GM04504 (cell line): ENCODE results near the gene CIAO3.
A peak's percentile ranks its signal among the peaks of the same experiment; 100 is the strongest.

ENCODE experiments used
- DNase-seq: peaks from one replicate; pipeline ENCODE4 v3.0.0-alpha.2; 2012; ENCODE audit warnings: low read depth

Gene CIAO3

DNA sequence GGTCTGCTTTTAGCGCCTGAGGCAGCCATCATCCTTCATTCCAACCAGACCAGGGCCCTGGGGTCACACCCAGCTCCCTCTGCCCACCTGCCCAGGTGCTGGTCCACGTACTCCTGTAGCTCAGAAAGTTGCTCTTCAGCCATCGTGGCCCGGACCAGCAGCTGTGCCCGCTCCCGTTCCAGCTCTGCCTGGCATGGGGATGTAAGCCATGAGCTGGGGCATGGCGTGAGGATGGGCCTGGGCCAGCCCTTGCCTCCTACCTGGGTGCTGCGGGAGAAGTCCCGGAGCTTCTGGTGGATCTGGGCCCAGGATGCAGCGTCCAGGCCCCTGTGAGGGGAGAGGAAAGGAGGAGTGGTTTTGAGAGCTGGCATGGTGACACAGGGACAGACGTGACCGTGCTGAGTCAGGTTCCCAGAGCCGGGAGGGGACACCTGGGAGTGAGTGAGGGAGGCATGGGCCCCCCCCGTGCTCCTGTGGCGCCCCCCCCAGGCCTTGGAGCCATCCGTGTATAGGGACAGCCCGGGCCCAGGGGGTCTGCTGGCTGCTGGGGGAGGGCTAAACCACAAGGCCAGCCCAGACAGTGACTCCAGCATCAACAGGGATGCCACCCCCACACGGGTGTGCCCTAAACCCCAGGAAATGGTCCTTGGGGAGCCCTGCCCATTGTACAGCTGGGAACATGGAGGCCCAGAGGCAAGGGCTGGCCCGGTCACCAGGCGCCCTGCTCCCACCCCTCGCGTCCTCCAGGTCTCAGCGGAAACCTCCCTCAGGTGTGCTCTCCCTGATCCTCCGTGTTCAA lies 17.8 kb downstream of the CIAO3 start:
- DNase-seq: no peak

DNA sequence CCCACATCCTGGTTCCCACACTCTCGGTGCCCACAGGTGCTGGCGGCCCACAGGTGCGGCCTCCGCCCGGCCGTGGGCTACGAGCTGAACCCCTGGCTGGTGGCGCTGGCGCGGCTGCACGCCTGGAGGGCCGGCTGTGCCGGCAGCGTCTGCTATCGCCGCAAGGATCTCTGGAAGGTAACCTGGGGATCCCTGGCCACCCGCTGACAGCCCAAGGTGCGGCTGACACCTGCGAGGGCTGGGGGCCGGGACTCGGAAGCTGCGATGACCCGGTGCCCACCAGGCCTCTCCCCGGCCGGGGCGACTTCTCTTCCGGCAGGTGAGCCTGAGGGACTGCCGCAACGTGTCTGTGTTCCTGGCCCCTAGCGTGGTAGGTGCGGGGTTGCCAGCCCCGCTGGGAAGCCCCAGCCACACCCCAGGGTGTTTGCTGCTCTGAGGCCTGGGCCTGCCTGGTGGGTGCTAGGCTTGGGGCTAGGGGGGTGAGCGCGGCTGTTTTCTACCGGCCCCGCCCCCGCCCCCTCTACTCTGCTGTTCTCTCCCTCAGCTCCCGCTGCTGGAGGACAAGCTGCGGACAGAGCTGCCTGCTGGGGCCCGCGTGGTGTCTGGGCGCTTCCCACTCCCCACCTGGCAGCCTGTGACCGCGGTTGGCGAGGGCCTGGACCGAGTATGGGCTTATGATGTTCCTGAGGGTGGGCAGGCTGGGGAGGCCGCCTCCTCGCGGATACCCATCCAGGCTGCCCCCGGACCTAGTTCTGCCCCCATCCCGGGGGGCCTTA lies 18.8 kb downstream of the CIAO3 start:
- DNase-seq: no peak

DNA sequence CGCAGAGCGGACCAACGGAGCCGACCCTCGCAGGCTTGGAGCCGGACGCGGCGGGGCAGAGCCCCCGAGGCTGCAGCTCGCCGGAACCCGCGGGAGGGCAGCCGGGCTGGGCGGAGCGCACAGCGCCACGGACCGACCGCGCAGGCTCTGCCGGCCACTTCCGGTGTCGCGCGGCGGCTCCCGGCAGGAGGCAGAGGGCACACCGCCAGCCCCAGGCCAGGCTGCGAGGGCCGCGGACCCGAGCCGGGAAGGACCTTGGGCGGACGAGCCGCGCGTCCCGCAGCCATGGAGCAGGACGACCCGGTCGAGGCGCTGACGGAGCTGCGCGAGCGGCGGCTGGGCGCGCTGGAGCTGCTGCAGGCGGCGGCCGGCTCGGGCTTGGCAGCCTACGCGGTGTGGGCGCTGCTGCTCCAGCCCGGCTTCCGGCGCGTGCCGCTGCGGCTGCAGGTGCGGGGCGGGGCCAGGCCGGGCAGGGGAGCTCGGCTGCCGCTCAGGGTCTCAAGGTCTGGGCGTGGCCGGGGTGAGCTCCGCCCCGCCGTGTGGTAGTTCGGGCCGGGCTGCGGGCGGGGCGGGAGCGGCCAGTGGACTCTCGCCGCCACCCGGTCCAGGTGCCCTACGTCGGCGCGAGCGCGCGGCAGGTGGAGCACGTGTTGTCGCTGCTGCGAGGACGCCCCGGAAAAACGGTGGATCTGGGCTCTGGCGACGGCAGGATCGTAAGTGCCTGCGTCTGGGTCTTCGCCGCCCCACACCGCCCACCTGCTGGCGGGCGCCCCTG lies 19.6 kb downstream of the CIAO3 start, which contains the start of gene ANTKMT:
TSS of gene ANTKMT (plus strand) at position 157 of the 775 bp plus-strand sequence. CDS start at position 286, 129 bp downstream.
- no peak for DNase-seq

DNA sequence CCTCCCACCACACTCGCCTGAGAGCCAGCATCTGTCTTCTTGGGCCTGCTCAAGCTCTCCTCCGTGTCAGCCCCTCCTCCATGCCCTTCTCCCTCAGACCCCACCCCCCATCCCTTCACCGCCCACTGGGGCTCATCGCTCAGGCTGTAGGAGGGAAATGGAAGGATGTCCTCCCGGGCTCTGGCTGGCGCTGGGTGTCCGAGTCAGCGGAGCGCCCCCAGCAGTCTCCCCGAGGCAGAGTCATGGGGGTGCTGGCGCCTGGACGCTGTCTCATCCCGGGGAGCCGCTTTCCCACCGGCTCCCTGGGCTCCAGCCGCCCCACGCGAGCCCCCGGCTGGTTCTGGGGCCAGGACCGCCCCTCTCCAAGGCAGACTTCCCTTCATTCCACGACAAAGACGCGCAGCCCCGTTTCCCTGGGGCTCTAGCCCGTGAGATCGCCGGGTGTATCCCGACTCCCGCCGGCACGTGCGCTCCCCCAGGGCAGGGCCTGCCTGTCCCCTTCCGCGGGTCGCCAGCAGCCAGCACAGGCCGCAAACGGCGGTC lies 20.3 kb downstream of the CIAO3 start:
- no peak for DNase-seq

DNA sequence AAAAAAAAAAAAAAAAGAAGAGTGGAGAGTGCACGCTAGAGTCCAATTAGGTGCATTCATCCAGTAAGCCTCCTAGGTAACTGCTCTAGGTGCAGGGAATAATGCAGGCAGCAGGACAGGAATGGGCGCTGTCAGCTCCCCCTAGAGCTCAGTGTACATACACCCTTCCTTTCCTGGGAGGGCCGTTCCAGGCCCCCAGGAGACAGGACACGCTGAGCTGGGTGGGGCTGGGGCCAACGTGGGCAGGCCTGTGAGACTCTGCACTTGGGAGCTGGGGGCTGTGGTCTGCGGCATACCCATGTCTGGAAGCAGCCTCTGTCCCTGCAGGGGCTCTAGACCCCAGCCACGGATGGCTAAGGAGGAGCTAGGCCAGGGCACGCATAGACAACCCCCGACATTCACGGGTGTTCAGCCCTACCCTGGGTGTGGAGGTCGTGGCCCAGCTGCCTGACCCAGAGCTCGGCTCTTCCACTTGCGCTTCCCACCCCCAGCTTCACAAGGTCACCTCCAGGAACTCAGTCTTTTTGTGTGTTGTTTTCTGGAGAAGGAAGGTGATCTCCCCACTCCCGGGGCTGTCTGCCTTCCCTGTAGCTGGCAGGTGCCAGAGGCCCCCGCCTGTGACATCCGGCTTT lies 20.9 kb downstream of the CIAO3 start:
- DNase-seq: no peak

DNA sequence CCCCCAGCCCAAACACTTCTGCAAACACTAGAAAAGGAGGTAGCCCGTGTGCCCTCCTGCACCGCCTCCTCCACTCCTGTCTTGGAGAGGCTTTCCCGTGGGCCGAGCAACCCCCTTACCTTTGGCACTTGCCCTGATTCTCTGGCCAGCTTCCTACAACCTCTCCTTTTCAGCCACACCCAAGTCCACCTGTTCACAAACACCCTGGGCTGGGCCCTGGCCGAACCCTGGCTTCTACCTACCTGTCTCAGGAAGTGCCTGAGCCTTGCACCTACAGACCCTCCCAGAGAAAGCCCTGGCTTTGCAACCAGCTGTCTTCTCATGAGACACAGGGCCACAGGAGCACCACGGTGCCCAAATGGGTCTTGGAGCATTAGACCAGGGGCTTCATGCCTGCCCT lies 21.9 kb downstream of the CIAO3 start:
- no peak for DNase-seq

DNA sequence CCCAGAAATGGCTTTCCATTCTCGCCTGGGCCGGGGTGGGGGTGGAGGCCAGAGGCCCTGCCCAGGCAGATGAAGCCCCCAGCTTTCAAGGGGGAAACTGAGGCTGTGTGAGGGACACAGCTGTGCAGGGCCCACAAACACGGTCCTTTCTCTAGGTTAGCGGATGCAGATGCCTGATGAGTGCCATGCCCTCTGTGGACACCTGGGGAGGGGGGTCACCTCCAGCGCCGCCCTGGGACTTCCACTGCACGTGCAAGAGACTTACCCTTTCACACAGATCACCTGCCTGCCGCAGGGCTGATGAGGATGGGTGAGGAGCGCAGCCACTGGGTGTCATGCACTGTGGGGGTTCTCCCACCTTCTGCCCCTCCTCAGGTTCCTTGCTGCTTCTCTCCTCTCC lies 22.4 kb downstream of the CIAO3 start:
- no peak for DNase-seq

DNA sequence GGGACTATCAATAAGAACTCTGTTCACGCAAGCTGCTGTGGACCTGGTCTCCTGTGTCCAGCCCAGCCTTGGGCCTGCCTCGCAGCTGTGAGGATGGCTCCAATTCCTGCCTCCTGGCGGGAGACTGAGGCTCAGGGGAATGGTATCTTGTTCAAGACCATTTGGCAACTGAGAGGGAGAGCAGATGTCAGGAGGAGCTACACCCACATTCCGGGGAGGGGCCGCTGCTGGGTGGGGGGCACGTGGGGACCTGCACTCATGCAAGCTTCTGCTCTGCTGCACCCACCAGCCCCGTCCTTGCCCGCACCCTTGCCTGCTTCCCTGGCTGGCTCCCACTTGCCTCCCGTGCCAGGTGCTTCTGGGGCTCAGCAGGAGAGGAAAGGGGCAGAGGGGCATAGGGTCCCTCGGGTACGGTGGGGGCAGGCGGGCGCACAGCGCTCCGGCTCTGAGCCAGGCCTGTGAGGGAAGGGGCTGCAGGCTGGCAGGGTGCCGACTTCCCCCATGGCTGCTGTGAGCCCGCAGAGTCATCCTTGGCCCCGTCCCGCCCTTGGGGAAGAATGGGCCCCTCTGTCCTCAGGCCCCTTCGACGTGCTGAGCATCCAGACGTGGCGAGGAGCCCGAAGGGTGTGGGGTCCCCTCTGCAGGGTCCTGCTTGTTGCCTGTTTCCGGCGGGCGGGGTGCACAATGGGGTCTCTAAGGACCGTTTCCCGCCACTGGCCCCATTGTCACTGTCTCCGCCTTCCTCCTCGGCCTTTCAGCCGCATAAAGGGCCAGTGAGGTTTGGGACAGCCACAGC lies 23.1 kb downstream of the CIAO3 start:
- DNase-seq: no peak

DNA sequence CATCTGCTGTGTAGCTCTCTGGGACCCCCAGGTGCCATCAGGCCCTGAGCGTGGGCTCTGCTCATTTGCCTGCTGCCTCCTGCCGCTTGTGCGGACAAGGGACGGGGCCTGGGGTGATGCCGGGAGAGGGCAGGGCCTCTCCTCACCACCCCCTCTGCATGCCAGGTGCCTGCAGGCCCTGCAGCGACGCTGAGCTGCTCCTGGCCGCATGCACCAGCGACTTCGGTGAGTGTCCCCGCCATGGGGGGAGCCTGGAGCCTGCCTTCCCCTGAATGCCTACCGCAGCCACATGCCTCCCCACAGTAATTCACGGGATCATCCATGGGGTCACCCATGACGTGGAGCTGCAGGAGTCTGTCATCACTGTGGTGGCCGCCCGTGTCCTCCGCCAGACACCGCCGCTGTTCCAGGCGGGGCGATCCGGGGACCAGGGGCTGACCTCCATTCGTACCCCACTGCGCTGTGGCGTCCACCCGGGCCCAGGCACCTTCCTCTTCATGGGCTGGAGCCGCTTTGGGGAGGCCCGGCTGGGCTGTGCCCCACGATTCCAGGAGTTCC lies 23.9 kb downstream of the CIAO3 start:
- no peak for DNase-seq

DNA sequence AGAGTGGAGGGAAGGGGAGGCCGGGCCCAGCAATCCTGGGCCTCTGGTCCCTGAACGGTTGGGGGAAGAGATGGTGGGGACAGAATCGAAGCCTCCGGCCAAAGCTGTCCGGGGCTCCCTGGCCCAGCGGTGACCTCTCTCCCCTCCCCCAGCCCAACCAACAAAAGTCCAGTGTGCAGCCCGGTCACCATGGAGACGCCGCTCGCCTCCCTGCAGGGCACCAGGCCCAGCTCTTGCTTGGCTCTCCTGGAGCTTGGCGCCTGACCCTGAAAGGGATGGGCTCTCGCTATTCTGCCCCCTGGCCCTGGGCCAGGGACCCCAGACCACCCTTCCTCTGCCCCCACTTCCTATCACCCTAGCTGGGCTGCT lies 24.6 kb downstream of the CIAO3 start:
- no peak for DNase-seq

DNA sequence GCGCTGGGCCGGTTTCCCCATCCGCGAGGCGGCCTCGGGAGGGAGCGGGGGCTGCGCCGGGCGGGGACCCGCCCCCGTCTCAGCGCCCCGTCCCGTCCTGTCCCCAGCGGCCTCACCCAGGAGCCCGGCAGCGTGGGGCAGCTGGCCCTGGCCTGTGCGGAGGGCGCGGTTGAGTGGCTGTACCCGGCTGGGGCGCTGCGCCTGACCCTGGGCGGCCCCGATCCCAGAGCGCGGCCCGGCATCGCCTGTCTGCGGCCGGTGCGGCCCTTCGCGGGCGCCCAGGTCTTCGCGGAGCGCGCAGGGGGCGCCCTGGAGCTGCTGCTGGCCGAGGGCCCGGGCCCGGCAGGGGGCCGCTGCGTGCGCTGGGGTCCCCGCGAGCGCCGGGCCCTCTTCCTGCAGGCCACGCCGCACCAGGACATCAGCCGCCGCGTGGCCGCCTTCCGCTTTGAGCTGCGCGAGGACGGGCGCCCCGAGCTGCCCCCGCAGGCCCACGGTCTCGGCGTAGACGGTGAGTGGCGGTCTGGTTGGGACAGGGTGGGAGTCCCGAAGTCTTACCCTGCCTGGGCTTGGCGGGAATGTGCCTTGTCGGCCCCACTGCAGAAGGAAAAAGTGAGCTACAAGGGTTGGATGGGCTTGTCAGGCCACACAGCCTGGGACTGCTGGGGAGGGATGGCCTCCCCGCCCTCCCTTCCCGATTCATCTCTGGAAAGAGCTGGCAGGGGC lies 25.2 kb downstream of the CIAO3 start:
- DNase-seq: no peak

DNA sequence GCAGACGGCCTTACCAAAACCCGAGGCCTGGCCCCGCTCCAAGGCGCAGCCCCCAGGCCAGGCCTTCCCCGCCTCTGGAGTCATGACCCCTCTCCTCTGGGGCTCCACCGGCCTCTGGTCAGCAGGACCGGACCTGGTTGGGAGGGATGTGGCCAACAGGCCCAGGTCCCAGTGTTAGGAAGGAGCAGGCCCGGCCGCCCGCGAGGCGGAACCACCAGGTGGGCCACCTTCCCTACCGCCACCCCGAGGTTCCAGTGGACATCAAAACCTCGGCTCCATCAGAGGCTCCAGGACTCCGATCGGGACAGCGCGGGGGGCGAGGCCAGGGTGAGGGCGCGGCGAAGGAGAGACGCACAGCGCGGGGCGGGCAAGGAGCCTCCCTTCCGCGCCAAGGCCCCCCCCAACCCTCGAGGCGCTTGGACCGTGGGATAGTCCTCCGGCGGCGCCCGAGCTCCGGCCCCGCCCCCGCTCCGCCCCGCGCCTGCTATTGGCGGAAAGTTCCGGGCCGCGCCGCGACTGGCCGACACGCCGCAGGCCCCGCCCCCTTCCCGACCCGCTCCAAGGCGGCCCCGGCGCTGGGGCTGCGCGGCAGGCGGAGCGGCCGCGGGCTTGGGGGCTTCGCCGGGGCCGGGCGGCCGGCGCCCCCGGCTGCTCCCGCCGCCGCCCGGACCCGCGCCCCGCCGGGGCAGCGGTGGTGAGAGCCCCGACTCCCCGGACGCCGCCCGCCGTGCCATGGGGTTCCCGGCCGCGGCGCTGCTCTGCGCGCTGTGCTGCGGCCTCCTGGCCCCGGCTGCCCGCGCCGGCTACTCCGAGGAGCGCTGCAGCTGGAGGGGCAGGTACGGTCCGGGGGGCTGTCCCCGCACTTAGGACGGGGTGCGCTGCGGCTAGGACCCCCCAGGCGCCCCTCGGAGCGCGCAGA lies 26.0 kb downstream of the CIAO3 start, which contains the start of gene METRN:
TSS of gene METRN (plus strand) at position 561 of the 919 bp plus-strand sequence. CDS start at position 733, 172 bp downstream.
- peak; percentile 78 for DNase-seq

DNA sequence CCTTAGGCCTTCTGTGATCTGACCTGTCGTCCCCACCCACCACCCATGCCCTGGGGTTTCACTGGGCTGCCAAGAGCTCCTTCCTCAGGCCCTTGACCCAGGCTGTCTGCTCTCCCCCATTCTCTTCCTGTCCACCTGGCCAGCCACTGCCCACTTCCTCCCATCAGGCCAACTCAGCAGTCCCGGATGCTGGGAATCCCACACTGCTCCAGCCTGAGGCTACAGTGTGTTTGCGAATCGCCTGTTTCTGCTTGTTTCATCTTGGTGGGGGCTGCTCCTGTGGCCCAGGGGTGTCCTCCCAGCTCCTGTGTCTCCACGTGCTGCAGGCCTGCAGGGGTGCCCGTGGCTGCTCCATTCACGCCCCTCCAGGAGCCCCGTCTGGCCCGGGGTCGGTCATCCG lies 26.7 kb downstream of the CIAO3 start:
- no peak for DNase-seq

DNA sequence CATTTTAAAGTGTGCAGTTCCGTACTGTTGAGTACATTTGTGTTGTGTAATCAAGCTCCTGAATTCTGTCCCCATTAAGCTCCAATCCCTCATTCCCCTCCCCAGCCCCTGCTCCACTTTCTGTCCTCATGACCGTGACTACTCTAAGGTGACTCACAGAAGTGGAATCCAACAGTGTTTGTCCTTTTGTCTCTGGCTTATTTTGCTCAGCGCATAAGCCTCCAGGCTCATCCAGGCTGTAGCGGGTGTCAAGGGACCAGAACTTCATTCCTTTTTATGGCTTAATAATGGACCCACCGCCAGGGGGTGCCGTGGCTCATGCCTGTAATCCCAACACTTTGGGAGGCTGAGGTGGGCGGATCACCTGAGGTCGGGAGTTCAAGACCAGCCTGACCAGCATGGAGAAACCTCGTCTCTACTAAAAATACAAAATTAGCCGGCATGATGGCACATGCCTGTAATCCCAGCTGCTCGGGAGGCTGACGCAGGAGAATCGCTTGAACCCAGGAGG lies 28.0 kb downstream of the CIAO3 start:
- DNase-seq: peak; percentile 89

DNA sequence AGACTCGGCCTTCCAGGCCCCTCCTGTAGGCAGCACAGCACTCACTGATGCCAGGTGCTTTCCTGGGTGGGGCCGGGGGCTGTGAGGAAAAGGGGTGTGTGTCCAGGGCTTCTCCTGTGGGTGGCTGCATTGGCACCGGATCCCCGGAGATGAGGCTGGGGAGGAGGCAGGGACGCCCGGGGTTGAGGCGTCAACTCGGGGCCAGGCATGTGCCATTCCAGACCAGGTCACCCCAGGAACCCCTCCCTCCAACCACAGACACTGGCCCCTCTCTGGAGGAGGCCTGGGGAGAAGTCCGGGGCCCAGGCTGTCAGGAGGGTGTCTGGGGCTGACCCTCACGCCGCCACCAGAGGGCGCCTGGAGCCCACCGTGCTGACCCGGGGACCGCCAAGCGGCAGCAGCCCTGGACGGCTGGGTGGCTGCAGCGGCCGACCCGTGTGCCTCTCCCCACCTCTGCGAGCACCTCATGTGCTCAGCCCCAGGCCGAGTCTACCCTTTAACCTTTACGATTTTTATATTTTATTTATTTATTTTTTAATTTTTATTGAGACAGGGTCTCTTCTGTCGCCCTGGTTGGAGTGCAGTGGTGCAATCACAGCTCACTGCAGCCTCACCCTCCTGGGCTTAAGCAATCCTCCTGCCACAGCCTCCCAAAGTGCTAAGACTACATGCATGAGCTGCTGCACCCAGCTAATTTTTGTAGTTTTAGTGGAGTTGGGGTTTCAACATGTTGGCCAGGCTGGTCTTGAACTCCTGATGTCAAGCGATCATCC lies 29.1 kb downstream of the CIAO3 start:
- DNase-seq: no peak

DNA sequence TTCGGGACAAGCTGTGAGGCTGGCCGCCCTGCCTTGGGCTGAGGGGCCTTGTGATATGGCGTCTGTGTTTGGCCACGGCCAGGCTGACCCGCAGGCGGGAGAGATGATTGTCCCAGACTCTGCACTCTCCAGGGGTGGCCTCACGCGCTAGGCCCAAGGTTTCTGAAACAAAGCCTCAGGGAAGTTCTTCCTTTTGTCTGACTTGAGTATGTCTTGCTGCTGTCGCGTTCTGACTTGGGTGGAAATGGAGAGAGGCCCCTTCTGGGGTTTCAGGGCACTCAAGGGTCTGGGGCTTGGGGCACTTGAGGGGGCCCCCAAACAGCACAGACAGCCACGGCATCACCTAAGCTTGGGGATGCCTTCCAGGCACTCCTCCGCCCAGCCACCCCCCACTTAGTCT lies 29.7 kb downstream of the CIAO3 start:
- no peak for DNase-seq

DNA sequence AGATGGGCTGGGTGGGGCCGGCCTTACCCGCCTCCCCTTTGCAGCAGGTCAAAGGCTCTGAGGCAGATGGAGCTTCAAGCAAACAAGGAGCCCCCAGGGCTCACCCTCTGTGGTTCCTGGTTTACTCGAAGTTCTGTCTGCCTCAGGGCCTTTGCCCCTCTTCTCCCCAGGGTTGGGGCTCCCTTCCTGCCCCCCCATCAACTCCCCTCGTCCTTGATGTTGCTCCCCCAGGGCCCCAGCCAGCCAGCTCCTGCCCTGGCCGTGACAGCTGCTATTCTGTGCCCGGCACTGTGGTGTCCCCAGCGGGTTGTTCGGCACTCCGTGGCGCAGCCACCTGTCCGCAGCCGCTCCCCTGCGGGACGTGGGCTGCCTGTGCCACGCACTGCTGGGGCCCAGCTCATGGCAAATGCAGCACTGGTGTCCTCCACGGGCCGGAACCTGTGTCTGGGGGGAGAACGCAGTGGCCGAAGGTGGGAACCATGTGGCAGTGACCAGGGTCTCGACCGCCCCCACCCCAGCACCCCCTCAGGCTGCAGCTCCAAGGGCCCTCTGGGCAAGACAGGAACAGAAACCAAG lies 30.2 kb downstream of the CIAO3 start:
- no peak for DNase-seq
